Measurements from ENCODE around the gene BTNL8.

Gene BTNL8

DNA sequence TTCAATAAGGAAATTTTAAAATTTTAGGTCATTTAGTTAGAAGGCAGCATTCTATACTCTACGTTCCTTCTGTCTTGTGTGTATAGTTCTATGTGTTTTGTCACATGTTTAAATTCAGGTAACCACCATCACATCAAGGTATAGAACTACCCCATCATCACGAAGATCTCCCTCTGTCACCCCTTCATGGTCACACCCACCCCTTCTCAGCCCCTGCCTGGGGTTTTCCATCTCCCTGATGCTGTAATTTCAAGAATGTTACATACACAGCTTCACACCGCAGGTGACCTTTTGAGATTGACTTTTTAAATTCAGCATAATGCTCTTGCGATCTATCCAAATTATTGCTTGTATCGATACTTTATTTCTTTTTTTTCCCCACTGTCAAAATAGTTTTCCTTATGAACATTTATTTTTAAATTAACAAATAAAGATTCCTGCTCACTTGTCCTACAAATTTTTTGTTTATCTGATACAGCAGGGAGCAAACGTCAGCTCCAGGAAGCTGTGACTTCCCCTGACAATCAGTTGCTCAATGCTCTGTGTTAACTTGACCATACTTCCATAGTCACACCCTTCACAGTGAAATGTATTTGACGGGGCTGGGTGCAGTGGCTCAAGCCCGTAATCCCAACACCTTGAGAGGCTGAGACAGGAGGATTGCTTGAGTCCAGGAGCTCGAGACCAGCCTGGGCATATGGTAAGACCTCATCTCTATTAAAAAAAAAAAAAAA is 10.2 kb downstream of the BTNL8 start:
- Mint-ChIP-seq H3K36me3 (no peaks in the 10 kb centered on the region), H3K4me1 (no peaks in the 10 kb centered on the region), H3K4me3 (no peak overlapping the region), H3K27me3 (peaks cover 27 to 32% of the 10 kb centered on the region in 2 donors), H3K9me3 (peaks cover 0 to 2% of the 10 kb centered on the region in 2 donors), H3K27ac (no peak overlapping the region)
- DNase-seq = no peak
- ATAC-seq (replicated peaks) = no peak

DNA sequence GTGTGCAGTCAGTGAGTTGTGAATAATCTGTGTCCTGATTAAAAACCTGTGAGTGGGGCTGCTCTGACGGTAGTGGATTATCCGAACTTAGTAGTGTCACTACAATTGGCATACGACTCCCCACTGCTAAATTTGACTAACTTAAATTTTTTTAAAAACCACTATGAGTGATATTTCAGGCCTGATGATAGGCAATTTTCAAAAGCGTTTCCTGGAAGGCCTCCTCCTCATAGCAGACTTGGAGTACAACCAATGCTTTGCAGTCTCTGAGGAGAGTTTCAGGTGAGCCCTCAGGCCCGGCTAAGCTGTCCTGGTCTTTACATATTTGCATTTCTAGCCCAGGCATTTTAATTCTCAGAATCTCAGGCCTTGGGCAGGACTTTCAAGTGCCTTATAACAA is 10.8 kb downstream of the BTNL8 start:
- Mint-ChIP-seq H3K4me3 (no peak overlapping the region), H3K27ac (no peak overlapping the region), H3K9me3 (peaks cover 0 to 2% of the 10 kb centered on the region in 2 donors), H3K36me3 (no peaks in the 10 kb centered on the region), H3K4me1 (no peaks in the 10 kb centered on the region), H3K27me3 (peaks cover 27 to 32% of the 10 kb centered on the region in 2 donors)
- no peak for DNase-seq
- no peak for ATAC-seq (replicated peaks)

DNA sequence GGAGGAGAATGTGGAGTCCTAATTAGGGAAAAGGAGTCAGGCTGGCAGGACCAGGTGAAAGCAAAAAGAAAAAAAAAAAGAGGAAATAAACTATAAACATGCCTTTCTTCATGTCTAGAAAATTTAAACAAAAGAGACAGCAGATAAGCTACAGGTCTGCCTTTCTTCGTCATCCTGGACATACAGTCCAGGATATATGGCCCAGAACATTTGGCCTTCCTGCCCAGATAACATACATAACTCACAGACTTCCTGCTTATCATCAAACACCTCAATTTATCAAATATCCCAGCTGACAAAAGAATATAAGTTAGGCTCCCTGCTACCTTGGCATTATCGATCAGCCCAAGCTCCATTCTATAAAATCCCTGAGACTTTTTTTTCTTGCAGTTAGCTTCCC is 11.2 kb downstream of the BTNL8 start:
- Mint-ChIP-seq H3K4me1 (no peaks in the 10 kb centered on the region), H3K9me3 (peaks cover 0 to 2% of the 10 kb centered on the region in 2 donors), H3K27me3 (peaks cover 27 to 32% of the 10 kb centered on the region in 2 donors), H3K4me3 (no peak overlapping the region), H3K27ac (no peak overlapping the region), H3K36me3 (no peaks in the 10 kb centered on the region)
- ATAC-seq (replicated peaks) (no peak), DNase-seq (no peak)

GRCh38 chr5:180910735-180911134 is 11.8 kb downstream of the BTNL8 start:
- no peaks in the 10 kb centered on the region for H3K36me3 Mint-ChIP-seq
- H3K27ac Mint-ChIP-seq = no peak overlapping the region
- ATAC-seq (replicated peaks) = no peak
- no peak for DNase-seq
- no peak overlapping the region for H3K4me3 Mint-ChIP-seq
- H3K27me3 Mint-ChIP-seq = peaks cover 30 to 32% of the 10 kb centered on the region in 2 donors
- no peaks in the 10 kb centered on the region for H3K4me1 Mint-ChIP-seq
- H3K9me3 Mint-ChIP-seq = peaks cover 0 to 1% of the 10 kb centered on the region in 2 donors

DNA sequence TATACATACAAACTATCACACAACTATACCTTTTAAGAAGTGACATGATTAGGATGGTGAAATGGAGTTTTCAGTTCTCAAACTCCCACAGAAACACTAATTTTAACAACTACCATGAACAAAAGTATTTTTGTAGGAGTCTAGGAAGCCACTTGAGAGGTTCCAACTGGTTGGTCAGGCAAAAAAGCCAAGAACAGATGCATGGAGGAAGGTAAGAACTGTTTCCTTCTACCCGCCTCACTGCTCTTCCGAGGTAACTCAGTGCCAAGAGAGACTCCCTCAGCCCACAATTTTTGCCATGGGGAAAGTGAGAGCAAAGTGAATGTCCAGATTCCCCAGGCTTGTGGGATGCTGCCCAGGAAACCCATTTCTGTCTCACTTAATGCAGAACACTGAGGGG is 15.7 kb downstream of the BTNL8 start:
- Mint-ChIP-seq H3K4me1 (no peaks in the 10 kb centered on the region), H3K27me3 (peaks cover 18 to 29% of the 10 kb centered on the region in 2 donors), H3K27ac (no peak overlapping the region), H3K4me3 (no peak overlapping the region), H3K36me3 (no peaks in the 10 kb centered on the region), H3K9me3 (no peaks in the 10 kb centered on the region)
- DNase-seq (no peak), ATAC-seq (replicated peaks) (no peak)

DNA sequence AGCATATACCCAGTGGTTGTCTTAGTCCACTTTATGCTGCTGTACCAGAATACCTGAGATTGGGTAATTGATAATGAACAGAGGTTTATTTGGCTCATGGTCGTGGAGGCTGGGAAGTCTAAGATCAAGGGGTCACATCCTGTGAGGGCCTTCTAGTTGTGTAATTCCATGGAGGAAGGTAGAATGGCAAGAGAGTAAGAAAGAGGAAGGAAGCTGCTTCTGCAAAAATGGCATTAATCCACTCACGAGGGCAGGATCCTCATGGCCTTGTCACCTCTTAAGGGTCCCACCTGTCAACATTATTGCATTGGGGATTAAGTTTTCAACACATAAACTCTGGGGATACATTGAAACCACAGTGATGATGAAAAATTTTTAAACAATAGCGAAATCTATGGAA is 17.0 kb downstream of the BTNL8 start:
- DNase-seq (no peak), ATAC-seq (replicated peaks) (no peak)
- H3K4me3 Mint-ChIP-seq = no peak overlapping the region
- no peak overlapping the region for H3K27ac Mint-ChIP-seq
- H3K27me3 Mint-ChIP-seq = peaks cover 18 to 23% of the 10 kb centered on the region in 2 donors
- no peaks in the 10 kb centered on the region for H3K36me3 Mint-ChIP-seq
- no peaks in the 10 kb centered on the region for H3K9me3 Mint-ChIP-seq
- H3K4me1 Mint-ChIP-seq = no peaks in the 10 kb centered on the region

DNA sequence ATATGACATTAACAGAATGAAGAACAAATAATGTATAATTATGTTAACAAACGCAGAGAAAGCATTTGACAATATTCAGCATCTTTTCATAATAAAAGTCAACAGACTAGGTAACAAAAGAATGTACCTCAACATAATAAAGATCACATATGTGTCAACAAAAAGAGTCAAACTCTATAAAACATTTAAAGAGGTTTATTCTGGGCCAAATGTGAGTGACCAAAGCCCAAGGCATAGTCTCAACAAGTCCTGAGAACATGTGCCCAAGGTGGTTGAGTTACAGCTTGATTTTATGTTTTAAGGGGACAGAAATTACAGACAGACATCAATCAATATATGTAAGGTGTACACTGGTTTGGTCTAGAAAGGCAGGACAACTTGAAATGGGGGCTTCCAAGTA is 19.4 kb downstream of the BTNL8 start:
- Mint-ChIP-seq H3K4me1 (no peaks in the 10 kb centered on the region), H3K27ac (no peak overlapping the region), H3K36me3 (peaks cover 2 to 7% of the 10 kb centered on the region in 2 donors), H3K9me3 (peaks cover 5 to 8% of the 10 kb centered on the region in 2 donors), H3K27me3 (peaks cover 10 to 13% of the 10 kb centered on the region in 2 donors), H3K4me3 (no peak overlapping the region)
- DNase-seq = no peak
- ATAC-seq (replicated peaks) = no peak

GRCh38 chr5:180920710-180921109 is 21.8 kb downstream of the BTNL8 start:
- DNase-seq (no peak), ATAC-seq (replicated peaks) (no peak)
- Mint-ChIP-seq H3K9me3 (peaks cover 10 to 15% of the 10 kb centered on the region in 2 donors), H3K4me1 (no peaks in the 10 kb centered on the region), H3K36me3 (peaks cover 2 to 12% of the 10 kb centered on the region in 2 donors), H3K27ac (no peak overlapping the region), H3K27me3 (peaks cover 13 to 23% of the 10 kb centered on the region in 2 donors), H3K4me3 (no peak overlapping the region)

- Mint-ChIP-seq H3K27me3 (peaks cover 24 to 36% of the 10 kb centered on the region in 2 donors), H3K27ac (no peak overlapping the region), H3K36me3 (peaks cover 3 to 14% of the 10 kb centered on the region in 2 donors), H3K9me3 (peaks cover 15 to 20% of the 10 kb centered on the region in 2 donors), H3K4me3 (no peak overlapping the region), H3K4me1 (no peaks in the 10 kb centered on the region)
- no peak for ATAC-seq (replicated peaks)
- no peak for DNase-seq
Observed at GRCh38 chr5:180922932-180923331, 24.0 kb downstream of the BTNL8 start.

- no peaks in the 10 kb centered on the region for H3K4me1 Mint-ChIP-seq
- H3K36me3 Mint-ChIP-seq = peaks cover 2 to 9% of the 10 kb centered on the region in 2 donors
- no peak overlapping the region for H3K4me3 Mint-ChIP-seq
- peaks cover 29 to 31% of the 10 kb centered on the region in 2 donors for H3K27me3 Mint-ChIP-seq
- ATAC-seq (replicated peaks) = no peak
- H3K27ac Mint-ChIP-seq = no peak overlapping the region
- no peak for DNase-seq
- H3K9me3 Mint-ChIP-seq = peaks cover 22 to 30% of the 10 kb centered on the region in 2 donors
Observed at GRCh38 chr5:180932660-180933059, 33.7 kb downstream of the BTNL8 start.

DNA sequence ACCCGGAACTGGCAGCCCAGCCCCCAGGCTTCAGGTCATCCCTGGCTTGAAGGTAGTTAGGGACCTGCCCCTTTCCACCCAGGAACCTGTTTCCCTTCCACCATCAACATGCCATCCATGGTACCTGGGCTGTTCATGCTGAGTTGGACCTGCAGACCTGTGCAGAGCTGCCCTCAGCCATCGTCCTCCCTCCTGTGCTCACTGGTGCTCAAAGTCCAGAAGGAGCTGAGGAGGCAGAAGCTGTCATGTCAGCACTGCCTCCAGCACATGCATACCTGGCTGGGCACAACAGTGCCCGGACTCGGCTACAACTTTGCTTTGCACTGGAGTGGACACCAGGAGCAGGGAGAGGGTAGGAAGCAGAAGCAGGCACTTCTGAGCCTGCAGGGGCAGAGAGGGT is 36.2 kb downstream of the BTNL8 start:
- H3K27me3 Mint-ChIP-seq = peaks cover 27 to 33% of the 10 kb centered on the region in 2 donors
- DNase-seq (no peak), ATAC-seq (replicated peaks) (no peak)
- H3K4me3 Mint-ChIP-seq = no peak overlapping the region
- no peak overlapping the region for H3K27ac Mint-ChIP-seq
- no peaks in the 10 kb centered on the region for H3K4me1 Mint-ChIP-seq
- H3K9me3 Mint-ChIP-seq = peaks cover 29 to 39% of the 10 kb centered on the region in 2 donors
- peaks cover 2 to 14% of the 10 kb centered on the region in 2 donors for H3K36me3 Mint-ChIP-seq

DNA sequence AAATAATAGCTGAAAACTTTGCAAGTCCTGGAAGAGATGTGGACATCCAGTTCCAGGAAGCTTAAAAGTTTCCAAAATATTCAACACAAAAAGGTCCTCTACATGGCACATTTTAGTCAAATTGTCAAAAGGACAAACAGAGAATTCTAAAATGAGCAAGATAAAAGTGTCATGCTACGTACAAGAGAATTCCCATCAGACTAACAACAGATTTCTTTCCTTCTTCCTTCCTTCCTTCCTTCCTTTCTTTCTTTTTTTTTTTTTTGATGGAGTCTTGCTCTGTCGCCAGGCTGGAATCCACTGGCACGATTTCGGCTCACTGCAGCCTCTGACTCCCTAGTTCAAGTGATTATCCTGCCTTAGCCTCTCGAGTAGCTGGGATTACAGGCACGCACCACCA is 39.3 kb downstream of the BTNL8 start:
- Mint-ChIP-seq H3K4me3 (no peak overlapping the region), H3K9me3 (peaks cover 24 to 38% of the 10 kb centered on the region in 2 donors), H3K36me3 (peaks cover 4 to 14% of the 10 kb centered on the region in 2 donors), H3K27me3 (peaks cover 29 to 53% of the 10 kb centered on the region in 2 donors), H3K4me1 (no peaks in the 10 kb centered on the region), H3K27ac (no peak overlapping the region)
- no peak for DNase-seq
- ATAC-seq (replicated peaks) = no peak

DNA sequence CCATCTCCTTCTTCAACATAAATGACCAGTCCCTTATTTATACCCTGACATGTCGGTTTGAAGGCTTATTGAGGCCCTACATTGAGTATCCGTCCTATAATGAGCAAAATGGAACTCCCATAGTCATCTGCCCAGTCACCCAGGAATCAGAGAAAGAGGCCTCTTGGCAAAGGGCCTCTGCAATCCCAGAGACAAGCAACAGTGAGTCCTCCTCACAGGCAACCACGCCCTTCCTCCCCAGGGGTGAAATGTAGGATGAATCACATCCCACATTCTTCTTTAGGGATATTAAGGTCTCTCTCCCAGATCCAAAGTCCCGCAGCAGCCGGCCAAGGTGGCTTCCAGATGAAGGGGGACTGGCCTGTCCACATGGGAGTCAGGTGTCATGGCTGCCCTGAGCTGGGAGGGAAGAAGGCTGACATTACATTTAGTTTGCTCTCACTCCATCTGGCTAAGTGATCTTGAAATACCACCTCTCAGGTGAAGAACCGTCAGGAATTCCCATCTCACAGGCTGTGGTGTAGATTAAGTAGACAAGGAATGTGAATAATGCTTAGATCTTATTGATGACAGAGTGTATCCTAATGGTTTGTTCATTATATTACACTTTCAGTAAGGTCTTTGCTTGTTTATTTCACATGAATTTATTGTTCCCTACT is 51.5 kb downstream of the BTNL8 start:
- ATAC-seq (replicated peaks) = no peak
- H3K27ac Mint-ChIP-seq = no peak overlapping the region
- H3K4me1 Mint-ChIP-seq = no peaks in the 10 kb centered on the region
- peaks cover 0 to 2% of the 10 kb centered on the region in 2 donors for H3K9me3 Mint-ChIP-seq
- no peak overlapping the region for H3K4me3 Mint-ChIP-seq
- no peaks in the 10 kb centered on the region for H3K36me3 Mint-ChIP-seq
- DNase-seq = no peak
- H3K27me3 Mint-ChIP-seq = peaks cover 6 to 12% of the 10 kb centered on the region in 2 donors

- Mint-ChIP-seq H3K36me3 (peaks cover 0 to 3% of the 10 kb centered on the region in 2 donors), H3K9me3 (peaks cover 0 to 4% of the 10 kb centered on the region in 2 donors), H3K4me3 (no peak overlapping the region), H3K27ac (no peak overlapping the region), H3K27me3 (peaks cover 16 to 33% of the 10 kb centered on the region in 2 donors), H3K4me1 (no peaks in the 10 kb centered on the region)
- no peak for ATAC-seq (replicated peaks)
- no peak for DNase-seq
Observed at GRCh38 chr5:180959661-180960060, 60.7 kb downstream of the BTNL8 start.

DNA sequence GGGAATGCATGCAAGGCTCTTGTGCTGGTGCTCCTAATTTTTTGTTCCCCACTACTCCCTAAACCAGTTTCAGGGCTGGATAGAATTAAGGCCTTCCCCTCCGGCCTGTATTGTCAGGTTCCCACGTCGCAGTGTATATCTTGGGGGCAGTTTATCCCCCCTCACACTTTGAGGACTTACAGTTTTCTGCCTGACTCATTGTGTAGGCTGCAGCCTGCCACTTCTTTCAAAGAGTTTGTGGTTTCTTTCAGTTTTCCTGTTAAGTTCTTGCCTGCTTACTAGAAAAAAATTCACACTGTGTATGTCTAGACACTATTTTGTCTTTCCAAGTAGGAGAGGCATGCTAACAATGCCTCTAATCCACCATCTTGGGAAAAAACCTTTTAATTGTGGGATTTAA is 61.2 kb downstream of the BTNL8 start:
- ATAC-seq (replicated peaks) = no peak
- H3K9me3 Mint-ChIP-seq = peaks cover 0 to 4% of the 10 kb centered on the region in 2 donors
- peaks cover 16 to 33% of the 10 kb centered on the region in 2 donors for H3K27me3 Mint-ChIP-seq

More for the DNA sequence above, 61.2 kb downstream of the BTNL8 start:
- no peaks in the 10 kb centered on the region for H3K4me1 Mint-ChIP-seq
- no peak overlapping the region for H3K4me3 Mint-ChIP-seq
- DNase-seq = no peak
- H3K27ac Mint-ChIP-seq = no peak overlapping the region
- peaks cover 0 to 3% of the 10 kb centered on the region in 2 donors for H3K36me3 Mint-ChIP-seq

All from stimulated activated naive B cell treated with anti-CD40 and anti-IgM and Interleukin-4, amounts not matched to agents 10 μg/mL and 1 μg/mL and 100 μg/mL, for 72 hours (primary cell).